BLaER1 (cell line): ENCODE measurements around the gene TMEM39B.
A peak's percentile ranks its signal among the peaks of the same experiment; 100 is the strongest.
"Not testable (repeated sequence)": the region's sequence is repeated elsewhere in the genome, so short reads cannot be mapped to it uniquely, and the experiment has no call there.

Experiments
- H3K27ac ChIP-seq: shearing (Covaris generic); formaldehyde crosslinking; 2 replicates; pipeline ENCODE4 v1.8.1; 2022
- H3K27me3 ChIP-seq: shearing (Covaris generic); formaldehyde crosslinking; 2 replicates; pipeline ENCODE4 v1.8.1; 2022
- H3K36me3 ChIP-seq: shearing (Covaris generic); formaldehyde crosslinking; 2 replicates; pipeline ENCODE4 v1.8.1; 2022
- H3K4me1 ChIP-seq: shearing (Covaris generic); formaldehyde crosslinking; 2 replicates; pipeline ENCODE4 v1.8.1; 2022
- H3K4me2 ChIP-seq: shearing (Covaris generic); formaldehyde crosslinking; 2 replicates; pipeline ENCODE4 v1.8.1; 2022
- H3K4me3 ChIP-seq: shearing (Covaris generic); formaldehyde crosslinking; 2 replicates; pipeline ENCODE4 v1.8.1; 2022
- H3K9ac ChIP-seq: shearing (Covaris generic); formaldehyde crosslinking; 2 replicates; pipeline ENCODE4 v1.8.1; 2022
- H3K9me3 ChIP-seq: shearing (Covaris generic); formaldehyde crosslinking; 2 replicates; pipeline ENCODE4 v1.8.1; 2022
- H4K20me1 ChIP-seq: shearing (Covaris generic); formaldehyde crosslinking; 2 replicates; pipeline ENCODE4 v1.8.1; 2022
- Cebpa-rat ChIP-seq: shearing (Covaris generic); IDR thresholded peaks from 2 replicates; pipeline ENCODE4 v1.8.1; 2022

Gene TMEM39B

DNA sequence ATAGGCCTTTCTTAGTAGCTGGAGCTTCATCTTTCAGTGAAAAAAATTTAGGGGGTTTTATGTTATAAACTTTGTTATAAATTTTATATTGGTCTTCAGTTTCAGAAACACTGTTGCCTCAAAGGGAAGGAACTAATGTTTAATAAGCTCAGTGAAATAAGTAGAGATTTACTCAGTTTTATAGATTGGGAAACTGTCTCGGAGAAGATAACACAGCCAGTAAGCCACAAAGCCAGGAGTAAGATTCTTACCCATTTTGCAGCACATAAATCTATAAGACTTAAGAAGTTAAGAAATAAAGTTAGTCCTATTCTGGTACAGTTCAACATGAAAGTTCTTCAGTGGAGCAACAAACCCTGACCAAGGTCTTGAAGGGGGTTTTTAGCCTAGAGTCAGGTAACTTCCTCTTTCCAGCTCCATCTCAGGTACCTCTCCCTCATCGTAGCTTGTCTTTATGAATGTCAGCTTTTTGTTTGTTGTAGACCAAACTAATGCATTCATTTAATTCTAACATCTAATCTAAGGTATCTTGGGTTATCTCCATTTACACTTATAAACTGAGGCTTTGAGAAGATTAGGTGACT, 38.4 kb downstream of the TMEM39B start:
- no peak overlapping the region for H3K9ac ChIP-seq
- H3K4me3 ChIP-seq = no peak overlapping the region
- H3K4me2 ChIP-seq = no peak overlapping the region
- no peaks in the 10 kb centered on the region for H3K9me3 ChIP-seq
- H4K20me1 ChIP-seq = peaks cover 82% of the 10 kb centered on the region
- H3K4me1 ChIP-seq = peaks cover 42% of the 10 kb centered on the region
- TF ChIP-seq Cebpa-rat = no peak
- H3K36me3 ChIP-seq = peaks cover 34% of the 10 kb centered on the region
- H3K27ac ChIP-seq = no peak overlapping the region
- no peaks in the 10 kb centered on the region for H3K27me3 ChIP-seq

DNA sequence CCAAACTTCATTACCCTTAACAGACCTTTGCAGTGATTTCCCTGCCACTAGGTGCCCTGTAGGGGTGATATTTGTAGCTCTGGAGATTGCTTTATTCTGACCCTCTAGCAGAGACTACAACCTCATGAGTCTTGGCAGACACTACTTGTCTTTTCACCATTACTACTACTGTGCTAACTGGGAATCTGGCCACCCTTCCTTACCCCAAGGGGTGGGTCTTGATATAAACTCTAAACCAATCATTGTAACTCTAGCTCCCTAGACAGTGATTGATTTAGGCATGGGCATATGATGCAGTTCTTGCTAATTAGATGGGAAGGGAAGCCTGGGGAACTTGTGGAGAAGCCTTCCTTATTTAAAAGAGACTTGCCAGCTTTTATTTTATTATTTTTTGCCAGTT, 39.0 kb downstream of the TMEM39B start:
- no peak overlapping the region for H3K4me2 ChIP-seq
- H4K20me1 ChIP-seq = peaks cover 88% of the 10 kb centered on the region

DNA sequence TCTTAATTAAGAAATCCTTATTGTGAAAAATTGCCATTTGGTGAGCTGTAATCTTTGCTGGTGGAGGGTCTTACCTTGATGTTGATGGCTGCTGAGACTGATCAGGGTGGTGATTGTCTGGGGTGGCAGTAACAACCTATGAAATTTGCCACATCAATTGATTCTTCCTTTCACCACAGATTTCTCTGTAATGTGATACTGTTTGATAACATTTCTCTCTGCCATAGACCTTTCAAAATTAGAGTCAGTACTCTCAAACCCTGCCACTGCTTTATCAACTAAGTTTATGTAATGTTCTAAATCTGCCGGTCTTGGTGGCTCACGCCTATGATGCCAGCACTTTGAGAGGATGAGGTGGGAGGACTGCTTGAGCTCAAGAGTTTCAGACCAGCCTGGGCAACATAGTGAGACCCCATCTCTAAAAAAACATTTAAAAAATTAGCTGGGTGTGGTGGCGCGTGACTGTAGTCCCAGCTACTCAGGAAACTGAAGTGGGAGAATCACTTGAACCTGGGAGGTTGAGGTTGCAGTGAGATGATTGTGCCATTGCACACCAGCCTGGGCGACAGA, 40.2 kb downstream of the TMEM39B start:
- Histone ChIP-seq H3K27me3 (no peaks in the 10 kb centered on the region), H3K27ac (no peak overlapping the region), H3K9me3 (no peaks in the 10 kb centered on the region), H3K4me2 (no peak overlapping the region), H3K36me3 (peaks cover 39% of the 10 kb centered on the region), H4K20me1 (peaks cover 99% of the 10 kb centered on the region), H3K9ac (no peak overlapping the region), H3K4me3 (no peak overlapping the region), H3K4me1 (peaks cover 51% of the 10 kb centered on the region)
- no peak for TF ChIP-seq Cebpa-rat

More for the DNA sequence above, 39.0 kb downstream of the TMEM39B start:
- Histone ChIP-seq H3K4me3 (no peak overlapping the region), H3K27me3 (no peaks in the 10 kb centered on the region), H3K9me3 (no peaks in the 10 kb centered on the region), H3K36me3 (peaks cover 39% of the 10 kb centered on the region), H3K27ac (no peak overlapping the region), H3K4me1 (peaks cover 49% of the 10 kb centered on the region), H3K9ac (no peak overlapping the region)
- TF ChIP-seq Cebpa-rat = no peak

DNA sequence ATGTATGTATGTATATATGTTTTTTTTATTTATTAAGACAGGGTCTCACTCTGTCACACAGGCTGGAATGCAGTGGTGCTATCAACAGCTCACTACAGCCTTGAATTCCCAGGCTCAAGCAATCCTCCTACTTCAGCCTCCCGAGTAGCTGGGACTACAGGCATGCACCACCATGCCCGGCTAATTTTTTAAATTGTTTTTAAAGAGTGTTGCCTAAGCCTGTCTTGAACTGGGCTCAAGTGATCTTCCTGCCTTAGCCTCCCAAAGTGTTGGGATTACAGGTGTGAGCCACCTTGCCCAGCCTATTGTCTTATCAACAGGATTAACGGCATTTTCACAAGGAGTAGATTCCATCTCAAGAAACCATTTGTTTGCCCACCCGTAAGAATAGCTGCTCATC, 40.7 kb downstream of the TMEM39B start:
- Histone ChIP-seq H3K4me1 (peaks cover 51% of the 10 kb centered on the region), H4K20me1 (peaks cover 100% of the 10 kb centered on the region), H3K36me3 (peaks cover 39% of the 10 kb centered on the region)
- not testable (repeated sequence) for H3K9me3 ChIP-seq, H3K9ac ChIP-seq, H3K4me2 ChIP-seq, H3K4me3 ChIP-seq, H3K27ac ChIP-seq, H3K27me3 ChIP-seq

DNA sequence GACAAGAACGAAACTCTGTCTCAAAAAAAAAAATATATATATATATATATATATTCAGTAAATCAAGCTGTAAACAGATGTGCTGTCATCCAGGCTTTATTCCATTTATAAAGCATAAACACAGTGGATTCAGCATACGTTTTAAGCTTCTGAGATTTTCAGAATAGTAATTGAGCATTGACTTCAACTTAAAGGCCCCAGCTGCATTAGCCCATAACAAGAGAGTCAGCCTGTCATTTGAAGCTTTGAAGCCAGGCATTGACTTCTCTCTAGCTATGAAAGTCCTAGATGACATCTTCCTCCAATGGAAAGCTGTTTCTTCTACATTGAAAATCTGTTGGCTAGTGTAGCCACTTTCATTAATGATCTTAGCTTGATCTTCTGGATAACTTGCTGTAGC, 41.7 kb downstream of the TMEM39B start:
- Histone ChIP-seq H3K4me1 (peaks cover 45% of the 10 kb centered on the region), H3K27ac (no peak overlapping the region), H4K20me1 (peaks cover 99% of the 10 kb centered on the region), H3K36me3 (peaks cover 39% of the 10 kb centered on the region), H3K4me3 (no peak overlapping the region), H3K27me3 (no peaks in the 10 kb centered on the region), H3K9me3 (no peaks in the 10 kb centered on the region), H3K4me2 (no peak overlapping the region), H3K9ac (no peak overlapping the region)
- no peak for TF ChIP-seq Cebpa-rat

DNA sequence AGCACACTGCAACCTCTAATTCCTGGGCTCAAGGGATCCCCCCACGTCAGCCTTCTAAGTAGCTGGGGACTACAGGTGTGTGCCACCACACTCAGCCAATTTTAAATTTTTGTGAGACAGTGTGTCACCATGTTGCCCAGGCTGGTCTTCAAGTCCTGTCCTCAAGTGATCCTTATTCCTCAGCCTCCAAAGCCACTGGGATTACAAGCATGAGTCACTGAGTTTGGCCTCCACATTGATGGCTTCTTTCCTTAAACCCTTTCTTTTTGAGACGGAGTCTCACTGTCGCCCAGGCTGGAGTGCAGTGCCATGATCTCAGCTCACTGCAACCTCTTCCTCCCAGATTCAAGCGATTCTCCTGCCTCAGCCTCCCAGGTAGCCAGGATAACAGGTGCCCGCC, 42.8 kb downstream of the TMEM39B start:
- TF ChIP-seq Cebpa-rat = no peak
- Histone ChIP-seq H3K4me1 (peaks cover 36% of the 10 kb centered on the region), H3K27me3 (no peaks in the 10 kb centered on the region), H3K4me3 (no peak overlapping the region), H3K4me2 (peak overlapping the region; percentile 34), H3K27ac (no peak overlapping the region), H3K36me3 (peaks cover 39% of the 10 kb centered on the region), H4K20me1 (peaks cover 99% of the 10 kb centered on the region), H3K9ac (no peak overlapping the region), H3K9me3 (no peaks in the 10 kb centered on the region)

DNA sequence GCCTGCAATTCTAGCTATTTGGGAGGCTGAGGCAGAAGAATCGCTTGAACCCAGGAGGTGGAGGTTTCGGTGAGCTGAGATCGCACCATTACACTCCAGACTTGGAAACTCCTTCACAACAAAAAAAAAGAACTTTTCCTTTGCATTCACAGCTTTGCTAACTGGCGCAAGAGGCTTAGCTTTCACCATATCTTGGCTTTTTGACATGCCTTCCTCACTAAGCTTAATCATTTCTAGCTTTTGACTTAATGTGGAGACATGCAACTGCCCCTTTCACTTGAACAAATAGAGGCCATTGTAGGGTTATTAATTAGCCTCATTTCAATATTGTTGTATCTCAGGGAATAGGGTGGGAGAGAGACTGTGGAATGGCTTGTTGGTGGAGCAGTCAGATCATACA, 43.8 kb downstream of the TMEM39B start:
- no peak overlapping the region for H3K4me3 ChIP-seq
- peaks cover 99% of the 10 kb centered on the region for H4K20me1 ChIP-seq
- no peak overlapping the region for H3K9ac ChIP-seq
- TF ChIP-seq Cebpa-rat = no peak
- H3K36me3 ChIP-seq = peaks cover 50% of the 10 kb centered on the region
- H3K27me3 ChIP-seq = no peaks in the 10 kb centered on the region
- H3K27ac ChIP-seq = 0 out of 2 replicates have a peak overlapping the region, but pooled peaks have one; percentile 19
- H3K4me1 ChIP-seq = peaks cover 38% of the 10 kb centered on the region
- no peaks in the 10 kb centered on the region for H3K9me3 ChIP-seq
- peak overlapping the region; percentile 34 for H3K4me2 ChIP-seq

DNA sequence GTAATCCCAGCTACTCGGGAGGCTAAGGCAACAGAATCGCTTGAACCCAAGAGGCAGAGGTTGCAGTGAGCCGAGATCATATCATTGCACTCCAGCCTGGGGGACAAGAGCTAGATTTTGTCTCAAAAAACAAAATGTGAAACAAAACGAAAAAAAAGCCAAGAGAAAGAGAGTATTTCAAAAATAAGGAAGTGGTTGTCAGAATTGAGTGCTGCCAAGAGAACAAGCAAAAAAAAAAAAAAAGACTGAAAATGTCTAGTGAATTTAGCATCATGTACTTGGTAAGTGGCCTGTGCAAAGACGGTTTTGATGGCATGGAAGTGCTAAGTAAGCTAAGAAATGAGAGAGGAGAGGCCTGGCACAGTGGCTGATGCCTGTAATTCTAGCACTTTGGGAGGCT, 49.4 kb downstream of the TMEM39B start:
- H3K4me1 ChIP-seq = peaks cover 30% of the 10 kb centered on the region
- H3K4me2 ChIP-seq = peak overlapping the region; percentile 26; the same call in 1 of the 2 replicates

DNA sequence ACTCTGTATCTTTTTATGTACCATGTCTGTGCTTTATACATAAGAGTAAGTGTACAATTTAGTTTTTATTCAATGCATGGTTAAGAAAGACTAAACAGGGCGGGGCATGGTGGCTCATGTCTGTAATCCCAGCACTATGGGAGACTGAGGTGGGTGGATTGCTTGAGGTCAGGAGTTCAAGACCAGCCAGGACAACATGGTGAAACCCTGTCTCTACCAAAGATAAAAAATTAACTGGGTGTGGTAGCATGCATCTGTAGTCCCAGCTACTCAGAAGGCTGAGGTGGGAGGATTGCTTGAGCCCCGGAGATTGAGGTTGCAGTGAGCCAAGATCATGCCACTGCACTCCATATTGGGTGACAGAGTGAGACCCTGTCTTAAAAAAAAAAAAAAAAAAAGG, 50.6 kb downstream of the TMEM39B start:
- H3K27me3 ChIP-seq, H3K27ac ChIP-seq, H3K9ac ChIP-seq, H3K4me3 ChIP-seq, H3K4me2 ChIP-seq, H3K9me3 ChIP-seq: not testable (repeated sequence)
- Histone ChIP-seq H3K4me1 (peaks cover 41% of the 10 kb centered on the region), H4K20me1 (peaks cover 97% of the 10 kb centered on the region), H3K36me3 (peaks cover 30% of the 10 kb centered on the region)

More for the DNA sequence above, 49.4 kb downstream of the TMEM39B start:
- Histone ChIP-seq H3K9me3 (no peaks in the 10 kb centered on the region), H3K9ac (no peak overlapping the region), H4K20me1 (peaks cover 98% of the 10 kb centered on the region), H3K27ac (no peak overlapping the region), H3K27me3 (no peaks in the 10 kb centered on the region), H3K4me3 (no peak overlapping the region), H3K36me3 (peaks cover 24% of the 10 kb centered on the region)
- TF ChIP-seq Cebpa-rat = no peak

DNA sequence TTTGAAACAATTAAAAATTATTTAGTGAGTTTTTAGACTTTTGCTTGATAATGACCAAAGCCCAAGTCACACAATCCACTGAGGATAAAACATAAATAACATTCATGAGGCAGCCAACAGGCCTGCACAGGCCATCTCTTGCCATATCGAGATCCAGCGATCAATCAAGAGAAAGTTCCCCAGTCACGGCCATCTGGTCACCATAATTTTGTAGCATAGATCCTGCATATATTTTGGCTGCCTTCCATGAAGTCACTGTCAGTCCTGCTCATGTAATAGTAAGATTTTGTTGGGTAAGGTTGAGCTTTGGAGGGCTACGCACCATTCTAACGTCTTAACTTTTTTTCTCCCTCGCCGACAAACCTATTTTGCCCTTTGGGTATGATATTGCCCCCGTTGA, 52.6 kb downstream of the TMEM39B start:
- Histone ChIP-seq H3K27ac (no peak overlapping the region), H3K4me1 (peaks cover 53% of the 10 kb centered on the region), H4K20me1 (peaks cover 97% of the 10 kb centered on the region)

More for the DNA sequence above, 52.6 kb downstream of the TMEM39B start:
- peaks cover 41% of the 10 kb centered on the region for H3K36me3 ChIP-seq
- H3K27me3 ChIP-seq = no peaks in the 10 kb centered on the region
- H3K4me3 ChIP-seq = no peak overlapping the region
- no peak for TF ChIP-seq Cebpa-rat
- no peak overlapping the region for H3K9ac ChIP-seq
- H3K9me3 ChIP-seq = no peaks in the 10 kb centered on the region
- H3K4me2 ChIP-seq = no peak overlapping the region
